ENCODE measurements around the gene COLGALT1. TPM values are rescaled to one million over a fixed set of nuclear protein-coding genes. Genes with fewer than 3 reads are reported as not detected.
A peak's percentile ranks its signal among the peaks of the same experiment; 100 is the strongest.

The COLGALT1 gene
- total RNA-seq, 1 donor from 2014 or later: 74.5 TPM

DNA sequence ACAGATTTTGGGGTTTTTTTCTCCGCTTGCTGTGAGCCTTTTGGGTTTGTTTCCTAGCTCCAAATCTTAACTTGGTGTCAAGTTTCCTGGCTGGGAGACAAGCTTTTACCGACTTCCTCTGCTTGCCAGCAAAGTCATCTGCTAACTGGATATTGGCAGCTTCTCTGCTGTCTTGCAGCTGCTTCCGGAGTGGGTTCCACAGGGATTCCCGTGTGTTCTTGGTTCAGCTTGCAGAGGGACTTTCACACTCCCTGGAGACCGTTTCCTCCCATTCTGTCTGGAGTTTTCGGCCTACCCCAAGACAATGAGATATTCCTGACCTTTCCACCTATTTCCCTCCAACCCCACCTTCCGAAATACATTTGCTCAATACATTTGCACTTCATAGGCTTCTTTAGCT is 2.2 kb upstream of the COLGALT1 start:
- TF ChIP-seq, protein P1, sequence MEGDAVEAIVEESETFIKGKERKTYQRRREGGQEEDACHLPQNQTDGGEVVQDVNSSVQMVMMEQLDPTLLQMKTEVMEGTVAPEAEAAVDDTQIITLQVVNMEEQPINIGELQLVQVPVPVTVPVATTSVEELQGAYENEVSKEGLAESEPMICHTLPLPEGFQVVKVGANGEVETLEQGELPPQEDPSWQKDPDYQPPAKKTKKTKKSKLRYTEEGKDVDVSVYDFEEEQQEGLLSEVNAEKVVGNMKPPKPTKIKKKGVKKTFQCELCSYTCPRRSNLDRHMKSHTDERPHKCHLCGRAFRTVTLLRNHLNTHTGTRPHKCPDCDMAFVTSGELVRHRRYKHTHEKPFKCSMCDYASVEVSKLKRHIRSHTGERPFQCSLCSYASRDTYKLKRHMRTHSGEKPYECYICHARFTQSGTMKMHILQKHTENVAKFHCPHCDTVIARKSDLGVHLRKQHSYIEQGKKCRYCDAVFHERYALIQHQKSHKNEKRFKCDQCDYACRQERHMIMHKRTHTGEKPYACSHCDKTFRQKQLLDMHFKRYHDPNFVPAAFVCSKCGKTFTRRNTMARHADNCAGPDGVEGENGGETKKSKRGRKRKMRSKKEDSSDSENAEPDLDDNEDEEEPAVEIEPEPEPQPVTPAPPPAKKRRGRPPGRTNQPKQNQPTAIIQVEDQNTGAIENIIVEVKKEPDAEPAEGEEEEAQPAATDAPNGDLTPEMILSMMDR (IDR thresholded peaks at IDR 0.05; ENCODE audit: partially characterized antibody, unreplicated experiment): no peak
- Mint-ChIP-seq H3K36me3 (ENCODE audit: unreplicated experiment) (no peaks in the 10 kb centered on the region), H3K27ac (ENCODE audit: unreplicated experiment) (peak overlapping the region; percentile 56), H3K27me3 (ENCODE audit: unreplicated experiment) (peaks cover 4% of the 10 kb centered on the region), H3K4me1 (ENCODE audit: low read depth, unreplicated experiment) (no peaks in the 10 kb centered on the region), H3K9me3 (ENCODE audit: unreplicated experiment) (peaks cover 3% of the 10 kb centered on the region), H3K4me3 (ENCODE audit: unreplicated experiment) (peak overlapping the region; percentile 6)
- DNase-seq: no peak

DNA sequence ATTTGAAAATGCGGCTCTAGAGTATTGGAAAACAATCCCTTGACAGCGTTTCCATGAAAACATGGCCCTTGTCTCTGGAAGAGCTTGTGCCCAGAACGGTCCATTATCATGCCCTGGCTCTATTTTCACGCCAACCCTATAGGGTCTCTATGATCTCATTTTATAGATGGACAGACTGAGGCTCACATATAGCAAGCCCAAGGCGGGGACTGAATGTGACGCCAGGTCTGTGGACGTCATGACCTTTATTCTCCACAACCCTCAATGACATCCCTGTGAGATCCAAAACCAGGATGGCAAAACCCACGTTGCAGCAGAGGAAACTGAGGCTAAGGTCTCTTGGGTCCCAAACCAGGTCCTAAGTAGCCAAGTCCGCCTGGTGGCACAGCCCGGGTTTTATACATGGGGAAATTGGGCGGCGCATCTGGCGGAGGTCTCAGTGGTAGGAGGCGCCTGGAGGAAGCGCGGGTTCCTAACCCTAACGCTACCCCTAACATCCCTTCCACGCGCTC is 425 bp upstream of the COLGALT1 start:
- no peak for DNase-seq
- Mint-ChIP-seq H3K27ac (ENCODE audit: unreplicated experiment) (no peak overlapping the region), H3K36me3 (ENCODE audit: unreplicated experiment) (no peaks in the 10 kb centered on the region), H3K4me1 (ENCODE audit: low read depth, unreplicated experiment) (no peaks in the 10 kb centered on the region), H3K9me3 (ENCODE audit: unreplicated experiment) (peaks cover 3% of the 10 kb centered on the region), H3K4me3 (ENCODE audit: unreplicated experiment) (peak overlapping the region; percentile 78), H3K27me3 (ENCODE audit: unreplicated experiment) (peaks cover 7% of the 10 kb centered on the region)
- TF ChIP-seq, protein P1 (IDR thresholded peaks at IDR 0.05; ENCODE audit: partially characterized antibody, unreplicated experiment): no peak

DNA sequence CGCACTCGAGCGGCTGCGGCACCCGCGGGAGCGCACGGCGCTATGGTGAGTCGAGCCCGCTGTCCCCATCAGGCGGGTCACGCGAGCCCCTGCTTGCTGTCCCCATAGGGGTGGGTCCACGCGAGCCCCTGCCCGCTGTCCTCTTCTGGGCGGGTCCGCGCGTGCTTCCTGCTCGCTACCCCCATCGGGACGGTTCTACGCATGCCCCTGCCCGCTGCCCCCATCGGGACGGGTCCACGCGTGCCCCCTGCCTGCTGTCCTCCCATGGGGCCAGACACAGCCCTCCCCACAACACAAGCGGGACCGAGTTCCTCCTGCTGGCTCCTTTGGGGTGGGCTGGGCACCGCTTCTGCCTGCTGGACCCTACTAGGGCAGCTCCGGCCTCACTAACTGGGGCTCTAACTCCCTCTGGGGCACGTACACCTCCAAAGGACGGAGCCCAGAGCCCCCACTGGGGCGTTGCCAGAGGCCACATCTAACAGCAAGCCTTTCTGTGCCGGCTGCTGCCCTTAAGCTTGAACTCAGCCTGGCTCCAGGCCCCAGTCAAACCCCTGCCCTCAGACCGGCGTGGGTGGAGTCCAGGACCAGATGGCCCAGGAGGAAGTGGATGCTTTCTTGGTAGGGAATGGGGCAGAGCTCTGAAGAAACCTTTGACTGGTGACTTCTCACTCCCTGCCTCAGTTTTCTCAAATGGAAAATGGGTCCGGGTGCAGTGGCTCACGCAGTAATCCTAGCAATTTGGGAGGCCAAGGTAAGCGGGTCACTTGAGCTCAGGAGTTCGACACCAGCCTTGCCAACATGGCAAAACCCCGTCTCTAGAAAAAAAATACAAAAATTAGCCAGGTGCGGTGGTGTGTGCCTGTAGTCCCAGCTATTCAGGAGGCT is 722 bp downstream of the COLGALT1 start:
- no peak overlapping the region for H3K27ac Mint-ChIP-seq (ENCODE audit: unreplicated experiment)
- no peaks in the 10 kb centered on the region for H3K4me1 Mint-ChIP-seq (ENCODE audit: low read depth, unreplicated experiment)
- H3K27me3 Mint-ChIP-seq (ENCODE audit: unreplicated experiment): peaks cover 7% of the 10 kb centered on the region
- H3K9me3 Mint-ChIP-seq (ENCODE audit: unreplicated experiment): peaks cover 3% of the 10 kb centered on the region
- no peaks in the 10 kb centered on the region for H3K36me3 Mint-ChIP-seq (ENCODE audit: unreplicated experiment)
- H3K4me3 Mint-ChIP-seq (ENCODE audit: unreplicated experiment): peak overlapping the region; percentile 87
- DNase-seq: peak; percentile 63
- TF ChIP-seq, protein P1 (IDR thresholded peaks at IDR 0.05; ENCODE audit: partially characterized antibody, unreplicated experiment): no peak

DNA sequence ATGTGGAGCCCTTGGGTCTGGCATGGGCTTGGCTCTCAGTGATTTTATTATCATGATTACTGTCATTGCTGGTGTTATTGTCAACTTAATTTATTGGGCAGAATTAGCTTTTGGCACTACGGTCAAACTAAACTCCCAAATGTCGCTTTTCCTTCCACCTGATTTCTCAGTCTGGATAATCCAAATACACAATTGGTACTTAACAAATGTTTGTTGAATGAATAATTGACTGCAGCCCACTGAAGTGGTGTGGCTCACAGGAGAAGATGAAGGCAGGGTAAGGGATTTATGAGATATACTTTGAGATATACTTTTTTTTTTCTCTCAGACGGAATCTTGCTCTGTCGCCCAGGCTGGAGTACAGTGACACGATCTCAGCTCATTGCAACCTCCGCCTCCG is 1.5 kb downstream of the COLGALT1 start:
- Mint-ChIP-seq H3K27me3 (ENCODE audit: unreplicated experiment) (peaks cover 7% of the 10 kb centered on the region), H3K4me3 (ENCODE audit: unreplicated experiment) (peak overlapping the region; percentile 87), H3K27ac (ENCODE audit: unreplicated experiment) (no peak overlapping the region), H3K36me3 (ENCODE audit: unreplicated experiment) (no peaks in the 10 kb centered on the region), H3K9me3 (ENCODE audit: unreplicated experiment) (peaks cover 3% of the 10 kb centered on the region), H3K4me1 (ENCODE audit: low read depth, unreplicated experiment) (no peaks in the 10 kb centered on the region)
- TF ChIP-seq, protein P1 (IDR thresholded peaks at IDR 0.05; ENCODE audit: partially characterized antibody, unreplicated experiment): no peak
- DNase-seq: no peak

- no peak for DNase-seq
- Mint-ChIP-seq H3K27me3 (ENCODE audit: unreplicated experiment) (peaks cover 7% of the 10 kb centered on the region), H3K4me3 (ENCODE audit: unreplicated experiment) (no peak overlapping the region)
Observed at GRCh38 chr19:17557466-17557865, 2.0 kb downstream of the COLGALT1 start.

More at GRCh38 chr19:17557466-17557865, 2.0 kb downstream of the COLGALT1 start:
- Mint-ChIP-seq H3K9me3 (ENCODE audit: unreplicated experiment) (peaks cover 3% of the 10 kb centered on the region), H3K36me3 (ENCODE audit: unreplicated experiment) (no peaks in the 10 kb centered on the region), H3K27ac (ENCODE audit: unreplicated experiment) (no peak overlapping the region), H3K4me1 (ENCODE audit: low read depth, unreplicated experiment) (no peaks in the 10 kb centered on the region)
- TF ChIP-seq, protein P1 (IDR thresholded peaks at IDR 0.05; ENCODE audit: partially characterized antibody, unreplicated experiment): no peak

Measured in glutamatergic neuron (in vitro differentiated cells).